BLaER1 (cell line): ENCODE data around the gene SGK1.

Source experiments
- H3K27ac ChIP-seq: shearing (Covaris generic); formaldehyde crosslinking; 2 replicates; pipeline ENCODE4 v1.8.1; 2022
- H3K27me3 ChIP-seq: shearing (Covaris generic); formaldehyde crosslinking; 2 replicates; pipeline ENCODE4 v1.8.1; 2022
- H3K36me3 ChIP-seq: shearing (Covaris generic); formaldehyde crosslinking; 2 replicates; pipeline ENCODE4 v1.8.1; 2022
- H3K4me1 ChIP-seq: shearing (Covaris generic); formaldehyde crosslinking; 2 replicates; pipeline ENCODE4 v1.8.1; 2022
- H3K4me2 ChIP-seq: shearing (Covaris generic); formaldehyde crosslinking; 2 replicates; pipeline ENCODE4 v1.8.1; 2022
- H3K4me3 ChIP-seq: shearing (Covaris generic); formaldehyde crosslinking; 2 replicates; pipeline ENCODE4 v1.8.1; 2022
- H3K9ac ChIP-seq: shearing (Covaris generic); formaldehyde crosslinking; 2 replicates; pipeline ENCODE4 v1.8.1; 2022
- H3K9me3 ChIP-seq: shearing (Covaris generic); formaldehyde crosslinking; 2 replicates; pipeline ENCODE4 v1.8.1; 2022
- H4K20me1 ChIP-seq: shearing (Covaris generic); formaldehyde crosslinking; 2 replicates; pipeline ENCODE4 v1.8.1; 2022
- Cebpa-rat ChIP-seq: shearing (Covaris generic); IDR thresholded peaks from 2 replicates; pipeline ENCODE4 v1.8.1; 2022

The SGK1 gene

GRCh38 chr6:134172020-134172705, 145.7 kb downstream of the SGK1 start:
- Histone ChIP-seq H3K4me3 (peak overlapping the region; percentile 89; the same call in 1 of the 2 replicates), H3K9ac (peak overlapping the region; percentile 37; the same call in 1 of the 2 replicates)

DNA sequence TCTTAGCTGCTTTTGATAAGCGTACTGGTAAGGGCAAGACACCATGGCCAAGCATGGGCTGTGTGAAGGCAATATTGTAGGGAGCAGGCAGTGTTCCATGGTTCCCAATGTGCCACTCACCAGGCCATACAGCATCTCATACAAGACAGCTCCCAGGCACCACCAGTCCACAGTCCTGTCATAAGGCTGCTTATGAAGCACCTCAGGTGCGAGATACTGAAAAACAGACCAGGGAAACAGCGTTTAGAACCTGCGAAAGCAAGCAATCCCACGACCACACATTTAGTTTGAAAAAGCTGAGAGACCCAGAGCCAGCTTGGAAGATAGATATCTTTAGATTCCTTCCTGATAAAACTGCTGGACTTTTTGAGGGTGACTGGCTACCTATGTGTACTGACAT, 146.4 kb downstream of the SGK1 start:
- Histone ChIP-seq H3K36me3 (peaks cover 58% of the 10 kb centered on the region), H4K20me1 (peaks cover 42% of the 10 kb centered on the region), H3K9me3 (no peaks in the 10 kb centered on the region), H3K9ac (peak overlapping the region; percentile 23; the same call in 1 of the 2 replicates), H3K4me2 (peak overlapping the region; percentile 95), H3K27ac (no peak overlapping the region), H3K4me3 (no peak overlapping the region), H3K4me1 (peaks cover 48% of the 10 kb centered on the region), H3K27me3 (peaks cover 7% of the 10 kb centered on the region)
- TF ChIP-seq Cebpa-rat = no peak

More at GRCh38 chr6:134172020-134172705, 145.7 kb downstream of the SGK1 start:
- peaks cover 42% of the 10 kb centered on the region for H4K20me1 ChIP-seq
- H3K27me3 ChIP-seq = peaks cover 10% of the 10 kb centered on the region
- H3K36me3 ChIP-seq = peaks cover 58% of the 10 kb centered on the region
- H3K9me3 ChIP-seq = no peaks in the 10 kb centered on the region
- no peak overlapping the region for H3K27ac ChIP-seq
- TF ChIP-seq Cebpa-rat = no peak
- H3K4me2 ChIP-seq = peak overlapping the region; percentile 95
- H3K4me1 ChIP-seq = peaks cover 55% of the 10 kb centered on the region

GRCh38 chr6:134170844-134171243, 147.1 kb downstream of the SGK1 start:
- H3K27ac ChIP-seq = no peak overlapping the region
- H3K36me3 ChIP-seq = peaks cover 58% of the 10 kb centered on the region
- H3K9me3 ChIP-seq = no peaks in the 10 kb centered on the region
- peaks cover under 1% of the 10 kb centered on the region; the same call in 1 of the 2 replicates for H3K27me3 ChIP-seq
- no peak overlapping the region for H3K9ac ChIP-seq
- TF ChIP-seq Cebpa-rat = no peak
- peaks cover 42% of the 10 kb centered on the region for H4K20me1 ChIP-seq
- H3K4me2 ChIP-seq = 0 out of 2 replicates have a peak overlapping the region, but pooled peaks have one; percentile 11
- H3K4me1 ChIP-seq = peaks cover 42% of the 10 kb centered on the region
- H3K4me3 ChIP-seq = no peak overlapping the region

GRCh38 chr6:134169871-134170486, 147.9 kb downstream of the SGK1 start:
- no peak overlapping the region for H3K9ac ChIP-seq
- TF ChIP-seq Cebpa-rat = no peak
- no peak overlapping the region for H3K4me2 ChIP-seq
- no peak overlapping the region for H3K27ac ChIP-seq
- H3K36me3 ChIP-seq = peaks cover 58% of the 10 kb centered on the region
- H4K20me1 ChIP-seq = peaks cover 42% of the 10 kb centered on the region
- no peak overlapping the region for H3K4me3 ChIP-seq
- H3K9me3 ChIP-seq = no peaks in the 10 kb centered on the region
- no peaks in the 10 kb centered on the region for H3K27me3 ChIP-seq
- peaks cover 37% of the 10 kb centered on the region for H3K4me1 ChIP-seq

DNA sequence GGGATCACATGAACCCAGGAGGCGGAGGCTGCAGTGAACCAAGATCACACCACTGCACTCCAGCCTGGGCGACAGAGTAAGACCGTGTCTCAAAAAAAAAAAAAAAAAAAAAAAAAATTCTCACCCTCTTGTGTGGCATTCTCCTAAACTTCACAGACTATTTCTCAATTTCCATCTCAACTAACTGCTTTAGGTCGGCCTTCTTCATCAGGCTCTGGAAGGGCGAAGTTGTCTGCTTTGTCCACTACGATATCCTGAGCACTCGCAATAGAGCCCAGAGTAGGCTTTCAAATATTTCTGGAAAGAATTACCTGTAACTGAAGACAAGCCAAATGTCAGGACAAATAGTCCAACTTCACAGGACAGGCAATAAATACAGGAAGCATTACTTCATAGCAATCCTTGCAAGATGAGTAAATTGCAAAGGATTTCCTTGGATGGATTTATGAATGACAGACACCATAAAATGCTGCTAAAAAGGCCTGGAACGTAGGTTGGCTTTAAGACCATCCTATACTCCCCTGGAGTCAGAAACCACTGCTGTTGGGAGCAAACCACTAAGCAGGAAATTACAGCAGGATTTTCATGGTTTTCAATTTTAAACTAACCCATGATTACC, 149.2 kb downstream of the SGK1 start:
- Histone ChIP-seq H3K27ac (no peak overlapping the region), H4K20me1 (peaks cover 35% of the 10 kb centered on the region), H3K4me2 (no peak overlapping the region), H3K9me3 (no peaks in the 10 kb centered on the region), H3K36me3 (peaks cover 58% of the 10 kb centered on the region), H3K9ac (no peak overlapping the region), H3K27me3 (no peaks in the 10 kb centered on the region), H3K4me3 (no peak overlapping the region), H3K4me1 (peaks cover 36% of the 10 kb centered on the region)
- TF ChIP-seq Cebpa-rat = no peak

DNA sequence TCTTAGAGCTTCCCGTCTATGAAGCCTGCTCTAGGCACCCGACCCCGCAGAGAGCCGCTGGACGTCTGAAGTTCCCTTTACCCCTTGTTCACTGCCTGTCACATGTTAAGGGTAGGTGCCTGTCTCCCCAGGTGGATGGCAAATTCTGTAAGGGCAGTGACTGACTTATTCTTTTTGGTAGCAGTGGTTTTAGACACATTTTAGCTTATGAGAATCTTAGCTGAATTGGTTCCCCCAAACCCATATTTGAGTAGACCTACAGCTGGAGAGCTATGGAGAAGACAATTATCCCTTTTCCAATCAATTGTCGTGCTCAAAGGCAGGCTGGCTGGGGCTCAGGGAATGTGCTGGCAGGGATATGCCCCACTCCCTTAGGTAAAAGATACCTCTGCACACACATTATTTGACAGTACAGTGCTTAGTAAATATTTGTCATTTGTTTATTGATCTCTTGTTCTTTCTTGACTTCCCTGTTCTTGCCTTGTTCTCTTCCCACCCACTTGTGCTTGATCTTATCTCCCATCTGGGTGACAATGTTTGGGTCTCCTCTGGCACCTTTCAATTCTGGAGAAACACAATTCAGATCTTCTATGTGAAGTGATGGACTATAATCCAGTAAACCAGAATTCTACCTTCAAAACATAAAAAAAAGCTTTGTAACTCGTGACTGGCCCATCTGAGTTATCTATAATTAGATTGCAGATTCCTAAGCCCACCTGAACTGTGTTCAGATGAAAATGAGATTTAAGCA, 151.2 kb downstream of the SGK1 start:
- Histone ChIP-seq H3K9ac (no peak overlapping the region), H3K9me3 (no peaks in the 10 kb centered on the region), H3K27me3 (no peaks in the 10 kb centered on the region), H3K27ac (no peak overlapping the region), H3K4me1 (0 out of 2 replicates have a peak, but pooled peaks cover 16% of the 10 kb centered on the region), H3K4me3 (no peak overlapping the region), H4K20me1 (peaks cover 15% of the 10 kb centered on the region), H3K4me2 (no peak overlapping the region), H3K36me3 (peaks cover 41% of the 10 kb centered on the region)
- TF ChIP-seq Cebpa-rat = no peak

DNA sequence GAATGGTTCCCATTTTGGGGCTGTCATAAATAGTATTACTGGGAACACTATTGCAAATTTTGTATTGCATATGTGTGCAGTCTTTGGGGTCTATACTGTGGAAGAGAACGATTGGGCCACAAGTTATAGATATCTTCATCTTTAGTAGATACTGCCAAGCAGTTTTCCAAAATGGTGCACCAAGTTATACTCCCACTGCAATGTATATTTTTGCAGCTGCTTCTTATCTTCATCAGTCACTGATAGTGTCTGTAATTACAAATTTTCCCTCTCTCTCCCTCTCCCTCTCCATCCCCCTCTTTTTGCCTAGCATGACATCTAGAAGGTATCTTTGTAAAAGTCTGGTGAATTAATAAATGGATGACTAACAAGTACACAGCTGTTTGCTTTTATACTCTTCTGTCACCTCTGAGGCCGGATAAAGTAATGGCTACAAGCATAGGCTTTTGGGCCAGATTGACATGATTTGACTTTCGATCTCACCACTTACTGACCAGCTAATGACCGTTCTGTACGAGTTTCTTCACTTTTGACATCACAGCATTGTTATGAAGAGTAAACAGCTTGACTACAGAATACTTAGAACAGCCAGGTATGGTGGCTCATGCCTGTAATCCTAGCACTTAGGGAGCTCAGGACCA, 152.2 kb downstream of the SGK1 start:
- Histone ChIP-seq H3K4me2 (no peak overlapping the region), H3K4me1 (0 out of 2 replicates have a peak, but pooled peaks cover 12% of the 10 kb centered on the region), H3K9ac (no peak overlapping the region), H4K20me1 (peaks cover 10% of the 10 kb centered on the region; the same call in 1 of the 2 replicates), H3K4me3 (no peak overlapping the region), H3K27me3 (no peaks in the 10 kb centered on the region), H3K9me3 (no peaks in the 10 kb centered on the region), H3K27ac (no peak overlapping the region), H3K36me3 (peaks cover 31% of the 10 kb centered on the region)
- no peak for TF ChIP-seq Cebpa-rat

DNA sequence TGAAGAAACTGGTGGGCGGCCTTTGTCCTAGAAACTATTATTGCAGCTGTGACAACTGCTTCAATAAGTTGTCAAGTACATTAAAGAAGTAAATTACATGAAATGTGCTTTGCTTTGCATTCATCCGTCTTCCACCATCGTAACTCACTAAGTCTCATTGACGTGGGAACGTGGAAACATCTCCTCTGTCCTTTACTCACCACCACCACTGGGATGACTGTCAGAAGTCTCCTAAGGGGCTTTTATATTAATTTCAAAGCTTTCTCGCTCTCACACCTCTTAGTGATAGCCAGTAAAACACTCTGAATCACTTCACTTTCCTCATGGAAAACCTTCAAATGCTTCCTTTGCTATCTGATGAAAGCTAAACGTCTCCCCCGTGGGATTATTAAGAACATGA, 153.6 kb downstream of the SGK1 start:
- Histone ChIP-seq H3K36me3 (peaks cover 17% of the 10 kb centered on the region), H4K20me1 (no peaks in the 10 kb centered on the region), H3K9ac (no peak overlapping the region), H3K4me2 (no peak overlapping the region), H3K4me1 (0 out of 2 replicates have a peak, but pooled peaks cover 5% of the 10 kb centered on the region), H3K9me3 (peaks cover 3% of the 10 kb centered on the region; the same call in 1 of the 2 replicates), H3K27ac (no peak overlapping the region), H3K27me3 (no peaks in the 10 kb centered on the region), H3K4me3 (no peak overlapping the region)
- no peak for TF ChIP-seq Cebpa-rat

GRCh38 chr6:134162932-134163331, 155.0 kb downstream of the SGK1 start:
- no peak overlapping the region for H3K4me2 ChIP-seq
- H3K4me3 ChIP-seq = no peak overlapping the region
- no peak for TF ChIP-seq Cebpa-rat

More at GRCh38 chr6:134162932-134163331, 155.0 kb downstream of the SGK1 start:
- H3K9me3 ChIP-seq = peaks cover 6% of the 10 kb centered on the region
- no peak overlapping the region for H3K27ac ChIP-seq
- H3K4me1 ChIP-seq = no peaks in the 10 kb centered on the region
- H3K9ac ChIP-seq = no peak overlapping the region
- no peaks in the 10 kb centered on the region for H3K27me3 ChIP-seq
- no peaks in the 10 kb centered on the region for H4K20me1 ChIP-seq
- peaks cover 5% of the 10 kb centered on the region for H3K36me3 ChIP-seq
